H9 (cell line): ENCODE results near the gene LAMB4. TPM values are rescaled to one million over a fixed set of nuclear protein-coding genes. Genes with fewer than 3 reads are reported as not detected.

Source experiments
- DNase-seq: peaks from one replicate; pipeline ENCODE4 v3.0.0-alpha.2; 2017
- H2AFZ ChIP-seq: one replicate; pipeline ENCODE4 v1.6.1; 2013; ENCODE audit warnings: mild to moderate bottlenecking, low read length, control low read depth, moderate library complexity
- H2AK5ac ChIP-seq: 2 replicates; pipeline ENCODE4 v1.6.1; 2013; ENCODE audit warnings: low read length, control low read depth, mixed read lengths; ENCODE audit not compliant: insufficient read length
- H2BK120ac ChIP-seq: one replicate; pipeline ENCODE4 v1.6.1; 2013; ENCODE audit warnings: low read depth, mild to moderate bottlenecking, low read length, control low read depth, inconsistent platforms; ENCODE audit not compliant: poor library complexity, severe bottlenecking
- H2BK12ac ChIP-seq: 2 replicates; pipeline ENCODE4 v1.6.1; 2013; ENCODE audit warnings: low read length, control low read depth, mixed read lengths, low read depth; ENCODE audit not compliant: insufficient read length
- H2BK15ac ChIP-seq: 2 replicates; pipeline ENCODE4 v1.6.1; 2013; ENCODE audit warnings: low read depth, low read length, control low read depth
- H2BK20ac ChIP-seq: one replicate; pipeline ENCODE4 v1.6.1; 2013; ENCODE audit warnings: low read depth, mild to moderate bottlenecking, low read length, control low read depth, inconsistent platforms; ENCODE audit not compliant: poor library complexity, severe bottlenecking
- H2BK5ac ChIP-seq: 2 replicates; pipeline ENCODE4 v1.6.1; 2013; ENCODE audit warnings: low read length, control low read depth, mixed read lengths; ENCODE audit not compliant: insufficient read length
- H3K14ac ChIP-seq: 2 replicates; pipeline ENCODE4 v1.6.1; 2013; ENCODE audit warnings: low read length, control low read depth; ENCODE audit not compliant: insufficient read depth
- H3K18ac ChIP-seq: 2 replicates; pipeline ENCODE4 v1.6.1; 2013; ENCODE audit warnings: low read depth, mild to moderate bottlenecking, mixed read lengths, low read length, control low read depth; ENCODE audit not compliant: insufficient read length
- H3K23ac ChIP-seq: 2 replicates; pipeline ENCODE4 v1.6.1; 2013; ENCODE audit warnings: low read length, control low read depth, mixed read lengths, low read depth; ENCODE audit not compliant: insufficient read length
- H3K23me2 ChIP-seq: 2 replicates; pipeline ENCODE4 v1.6.1; 2013; ENCODE audit warnings: low read depth, mild to moderate bottlenecking, mixed read lengths, low read length, control low read depth; ENCODE audit not compliant: insufficient read length, poor library complexity, severe bottlenecking
- H3K27ac ChIP-seq: 2 replicates; pipeline ENCODE4 v1.5.1; 2013; ENCODE audit warnings: low read length, control low read depth, mixed read lengths, low read depth; ENCODE audit not compliant: insufficient read length
- H3K27me3 ChIP-seq: 2 replicates; pipeline ENCODE4 v1.6.1; 2013; ENCODE audit warnings: low read length, control low read depth, inconsistent platforms; ENCODE audit not compliant: insufficient read depth
- H3K4ac ChIP-seq: 2 replicates; pipeline ENCODE4 v1.6.1; 2013; ENCODE audit warnings: low read depth, mild to moderate bottlenecking, control low read depth, inconsistent platforms, low read length, moderate library complexity
- H3K4me1 ChIP-seq: 2 replicates; pipeline ENCODE4 v1.6.1; 2013; ENCODE audit warnings: low read length, control low read depth, inconsistent platforms; ENCODE audit not compliant: insufficient read depth
- H3K4me2 ChIP-seq: 2 replicates; pipeline ENCODE4 v1.6.1; 2013; ENCODE audit warnings: low read length, control low read depth, mixed read lengths; ENCODE audit not compliant: insufficient read length, insufficient read depth
- H3K56ac ChIP-seq: 2 replicates; pipeline ENCODE4 v1.6.1; 2013; ENCODE audit warnings: low read depth, mild to moderate bottlenecking, mixed read lengths, low read length, control low read depth; ENCODE audit not compliant: insufficient read length
- H3K79me1 ChIP-seq: 2 replicates; pipeline ENCODE4 v1.6.1; 2013; ENCODE audit warnings: low read depth, mild to moderate bottlenecking, moderate library complexity, low read length, control low read depth, inconsistent platforms; ENCODE audit not compliant: insufficient read depth, poor library complexity, severe bottlenecking
- H3K79me2 ChIP-seq: 2 replicates; pipeline ENCODE4 v1.6.1; 2013; ENCODE audit warnings: low read length, control low read depth, inconsistent platforms; ENCODE audit not compliant: insufficient read depth
- H3K9ac ChIP-seq: 2 replicates; pipeline ENCODE4 v1.6.1; 2013; ENCODE audit warnings: low read length, control low read depth, mixed read lengths; ENCODE audit not compliant: insufficient read length; ENCODE audit errors: extremely low read depth
- H3K9me3 ChIP-seq: one replicate; pipeline ENCODE4 v1.6.1; 2013; ENCODE audit warnings: low read depth, low read length, inconsistent platforms; ENCODE audit not compliant: control insufficient read depth
- H3T11ph ChIP-seq: one replicate; pipeline ENCODE4 v1.6.1; 2013; ENCODE audit warnings: mild to moderate bottlenecking, low read length, control low read depth, inconsistent platforms
- H4K20me1 ChIP-seq: one replicate; pipeline ENCODE4 v1.6.1; 2013; ENCODE audit not compliant: control insufficient read depth, insufficient read length, insufficient read depth
- H4K5ac ChIP-seq: 2 replicates; pipeline ENCODE4 v1.6.1; 2013; ENCODE audit warnings: low read depth, mild to moderate bottlenecking, mixed read lengths, low read length, control low read depth; ENCODE audit not compliant: insufficient read length
- H4K8ac ChIP-seq: replicated peaks from 2 replicates; pipeline ENCODE4 v1.6.1; 2013; ENCODE audit warnings: low read length, control low read depth, mixed read lengths, low read depth; ENCODE audit not compliant: insufficient read length
- H4K91ac ChIP-seq: 2 replicates; pipeline ENCODE4 v1.6.1; 2013; ENCODE audit warnings: low read depth, mild to moderate bottlenecking, moderate library complexity, mixed read lengths, low read length, control low read depth; ENCODE audit not compliant: insufficient read length
- H3K27ac Mint-ChIP-seq, 3 experiments: 2 replicates in 2 of 3; 3 replicates in 1 of 3; pipeline ENCODE4 v1.8.0; 2020 to 2021; ENCODE audit warnings: mixed read lengths in 3 of 3, mild to moderate bottlenecking in 1 of 3, moderate library complexity in 1 of 3
- H3K27me3 Mint-ChIP-seq: 2 replicates; pipeline ENCODE4 v1.8.0; 2021; ENCODE audit warnings: low read depth, mild to moderate bottlenecking, moderate library complexity, mixed read lengths
- H3K36me3 Mint-ChIP-seq, 3 experiments: 2 replicates in 2 of 3; 3 replicates in 1 of 3; pipeline ENCODE4 v1.8.0; 2020 to 2021; ENCODE audit warnings: low read depth in 3 of 3, mixed read lengths in 3 of 3; ENCODE audit not compliant: insufficient read depth in 1 of 3
- H3K4me1 Mint-ChIP-seq, 2 experiments: 2 replicates each; pipeline ENCODE4 v1.8.0; 2020; ENCODE audit warnings: mixed read lengths in 2 of 2
- H3K4me3 Mint-ChIP-seq, 2 experiments: 2 replicates in 1 of 2; 3 replicates in 1 of 2; pipeline ENCODE4 v1.8.0; 2020 to 2021; ENCODE audit warnings: mild to moderate bottlenecking in 2 of 2, mixed read lengths in 2 of 2, moderate library complexity in 1 of 2
- H3K9me3 Mint-ChIP-seq, 2 experiments: 2 replicates in 1 of 2; 3 replicates in 1 of 2; pipeline ENCODE4 v1.8.0; 2020; ENCODE audit warnings: mild to moderate bottlenecking in 2 of 2, mixed read lengths in 2 of 2, moderate library complexity in 1 of 2
- WGBS: extraction: QIAGEN DNeasy Blood & Tissue Kit; methylation state at CpG from one replicate; pipeline ENCODE4 v1.1.7; 2013; ENCODE audit warnings: missing lambda C conversion rate, low lambda C conversion rate, mixed read lengths; ENCODE audit not compliant: insufficient read length; ENCODE audit errors: extremely low coverage; 5-methylcytosine and 5-hydroxymethylcytosine counted together
- total RNA-seq: library from RNA; stranded (reverse); gene quantifications from 2 replicates; pipeline ENCODE4 v1.2.1, GENCODE V29; 2021
- TF ChIP-seq, protein P1 (sequence below): fragments of 200-600 bp; sonication (generic); conservative IDR thresholded peaks from 3 replicates; pipeline ENCODE4 v1.8.0; 2021; ENCODE audit warnings: antibody characterized with exemption, mild to moderate bottlenecking

The LAMB4 gene
- total RNA-seq, 1 experiment from 2014 or later, result not detected

DNA sequence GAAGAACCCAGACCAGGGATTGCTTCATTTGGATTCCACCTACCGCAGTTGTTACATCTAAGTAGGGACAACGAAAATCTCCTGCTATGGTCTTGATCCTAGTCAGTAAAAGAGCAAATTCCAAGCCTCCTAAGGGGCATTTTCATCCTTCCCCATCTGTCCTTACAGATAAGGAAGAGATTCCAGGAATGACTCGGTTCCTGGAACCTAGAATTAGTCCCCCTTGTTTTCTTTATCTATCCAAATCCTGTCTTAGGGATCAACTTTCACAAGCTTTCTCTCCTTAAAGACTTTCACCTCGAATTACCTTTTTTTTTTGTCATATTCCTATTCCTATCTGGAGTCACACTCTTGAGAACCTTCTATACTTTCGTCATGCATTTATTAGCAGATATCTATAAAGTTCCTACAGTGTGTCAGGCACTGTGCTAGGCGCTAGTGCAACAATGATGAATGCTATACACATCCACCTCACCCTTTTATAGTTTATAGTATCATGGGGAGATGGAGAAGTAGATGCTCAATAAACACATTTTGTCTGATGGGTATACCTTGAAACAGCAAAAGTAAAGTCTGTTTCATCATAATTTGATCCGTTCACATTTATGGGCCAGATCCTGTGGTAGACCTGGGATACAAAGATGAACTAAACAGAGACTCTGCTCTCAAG is 39.2 kb downstream of the LAMB4 start:
- Histone ChIP-seq H3K18ac (no peak overlapping the region), H3T11ph (no peak overlapping the region), H2BK20ac (no peak overlapping the region), H2BK12ac (no peak overlapping the region), H3K14ac (no peak overlapping the region), H3K9me3 (no peaks in the 10 kb centered on the region), H2AK5ac (no peak overlapping the region), H2AFZ (no peak overlapping the region), H3K23me2 (no peaks in the 10 kb centered on the region), H3K4me2 (no peak overlapping the region), H3K79me2 (no peaks in the 10 kb centered on the region), H3K56ac (no peak overlapping the region), H4K5ac (no peak overlapping the region), H4K91ac (no peak overlapping the region), H3K23ac (no peak overlapping the region), H3K4me1 (no peaks in the 10 kb centered on the region), H2BK15ac (no peak overlapping the region), H4K8ac (no peak overlapping the region), H4K20me1 (no peaks in the 10 kb centered on the region), H3K79me1 (no peaks in the 10 kb centered on the region), H2BK120ac (no peak overlapping the region), H3K27me3 (no peaks in the 10 kb centered on the region), H3K27ac (no peak overlapping the region), H3K9ac (no peak overlapping the region), H3K4ac (no peak overlapping the region), H2BK5ac (no peak overlapping the region)
- TF ChIP-seq, protein P1, sequence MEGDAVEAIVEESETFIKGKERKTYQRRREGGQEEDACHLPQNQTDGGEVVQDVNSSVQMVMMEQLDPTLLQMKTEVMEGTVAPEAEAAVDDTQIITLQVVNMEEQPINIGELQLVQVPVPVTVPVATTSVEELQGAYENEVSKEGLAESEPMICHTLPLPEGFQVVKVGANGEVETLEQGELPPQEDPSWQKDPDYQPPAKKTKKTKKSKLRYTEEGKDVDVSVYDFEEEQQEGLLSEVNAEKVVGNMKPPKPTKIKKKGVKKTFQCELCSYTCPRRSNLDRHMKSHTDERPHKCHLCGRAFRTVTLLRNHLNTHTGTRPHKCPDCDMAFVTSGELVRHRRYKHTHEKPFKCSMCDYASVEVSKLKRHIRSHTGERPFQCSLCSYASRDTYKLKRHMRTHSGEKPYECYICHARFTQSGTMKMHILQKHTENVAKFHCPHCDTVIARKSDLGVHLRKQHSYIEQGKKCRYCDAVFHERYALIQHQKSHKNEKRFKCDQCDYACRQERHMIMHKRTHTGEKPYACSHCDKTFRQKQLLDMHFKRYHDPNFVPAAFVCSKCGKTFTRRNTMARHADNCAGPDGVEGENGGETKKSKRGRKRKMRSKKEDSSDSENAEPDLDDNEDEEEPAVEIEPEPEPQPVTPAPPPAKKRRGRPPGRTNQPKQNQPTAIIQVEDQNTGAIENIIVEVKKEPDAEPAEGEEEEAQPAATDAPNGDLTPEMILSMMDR, result no peak
- WGBS, result no CpG with 5 or more reads among the region's 7 CpGs
- H3K9me3 Mint-ChIP-seq, result no peaks in the 10 kb centered on the region
- H3K4me1 Mint-ChIP-seq, result peaks cover 3 to 10% of the 10 kb centered on the region in 2 experiments
- no peak for DNase-seq
- no peak overlapping the region for H3K4me3 Mint-ChIP-seq
- H3K36me3 Mint-ChIP-seq, result no peaks in the 10 kb centered on the region
- H3K27ac Mint-ChIP-seq, result no peak overlapping the region
- no peaks in the 10 kb centered on the region for H3K27me3 Mint-ChIP-seq
